ENCODE measurements around the gene TOMM70.

Gene TOMM70

GRCh38 chr3:100324044-100324443 is 76.8 kb downstream of the TOMM70 start:
- no peak for TF ChIP-seq BACH2 (CRISPR knock-in tag; IDR thresholded peaks at IDR 0.05; ENCODE audit: borderline replicate concordance)
- no peak for TF ChIP-seq PPARA (CRISPR knock-in tag; IDR thresholded peaks at IDR 0.05; ENCODE audit: borderline replicate concordance)
- TF ChIP-seq ZFP30 (CRISPR knock-in tag; IDR thresholded peaks at IDR 0.05): no peak
- TF ChIP-seq SNAI2 (CRISPR knock-in tag; IDR thresholded peaks at IDR 0.05): no peak
- TF ChIP-seq ZNF8 (CRISPR knock-in tag; IDR thresholded peaks at IDR 0.05): no peak
- TF ChIP-seq TOX (CRISPR knock-in tag; IDR thresholded peaks at IDR 0.05; ENCODE audit: borderline replicate concordance): no peak
- TF ChIP-seq CSDC2 (CRISPR knock-in tag; IDR thresholded peaks at IDR 0.05): no peak
- no peak for TF ChIP-seq ARNTL (CRISPR knock-in tag; IDR thresholded peaks at IDR 0.05; ENCODE audit: borderline replicate concordance, low read depth)
- no peak for TF ChIP-seq CREB5 (CRISPR knock-in tag; IDR thresholded peaks at IDR 0.05; ENCODE audit: low read depth)
- TF ChIP-seq CSRNP3 (CRISPR knock-in tag; IDR thresholded peaks at IDR 0.05): no peak
- no peak for TF ChIP-seq ZC3H10 (CRISPR knock-in tag; IDR thresholded peaks at IDR 0.05)
- TF ChIP-seq ZNF70 (CRISPR knock-in tag; IDR thresholded peaks at IDR 0.05): no peak
- no peak for TF ChIP-seq GLIS3 (CRISPR knock-in tag; IDR thresholded peaks at IDR 0.05)
- no peak for TF ChIP-seq ZFP3 (CRISPR knock-in tag; IDR thresholded peaks at IDR 0.05)
- TF ChIP-seq TSHZ2 (CRISPR knock-in tag; IDR thresholded peaks at IDR 0.05): no peak
- ATAC-seq: no peak

GRCh38 chr3:100319951-100320350 is 80.9 kb downstream of the TOMM70 start:
- ATAC-seq: no peak
- TF ChIP-seq ESRRG (CRISPR knock-in tag; IDR thresholded peaks at IDR 0.05): no peak
- TF ChIP-seq TOX (CRISPR knock-in tag; IDR thresholded peaks at IDR 0.05; ENCODE audit: borderline replicate concordance): no peak
- no peak for TF ChIP-seq CREB5 (CRISPR knock-in tag; IDR thresholded peaks at IDR 0.05; ENCODE audit: low read depth)
- TF ChIP-seq BACH2 (CRISPR knock-in tag; IDR thresholded peaks at IDR 0.05; ENCODE audit: borderline replicate concordance): no peak
- TF ChIP-seq ZNF565 (CRISPR knock-in tag; conservative IDR thresholded peaks at IDR 0.05; ENCODE audit: low read depth): no peak
- no peak for TF ChIP-seq ISL1 (CRISPR knock-in tag; IDR thresholded peaks at IDR 0.05)
- TF ChIP-seq ZFP30 (CRISPR knock-in tag; IDR thresholded peaks at IDR 0.05): no peak
- no peak for TF ChIP-seq CSDC2 (CRISPR knock-in tag; IDR thresholded peaks at IDR 0.05)
- no peak for TF ChIP-seq PATZ1 (CRISPR knock-in tag; IDR thresholded peaks at IDR 0.05; ENCODE audit: borderline replicate concordance)
- no peak for TF ChIP-seq ZC3H10 (CRISPR knock-in tag; IDR thresholded peaks at IDR 0.05)
- TF ChIP-seq SNAI2 (CRISPR knock-in tag; IDR thresholded peaks at IDR 0.05): no peak
- TF ChIP-seq ZNF8 (CRISPR knock-in tag; IDR thresholded peaks at IDR 0.05): no peak
- no peak for TF ChIP-seq POU6F1 (CRISPR knock-in tag; IDR thresholded peaks at IDR 0.05; ENCODE audit: borderline replicate concordance, low read depth)
- no peak for TF ChIP-seq GLIS3 (CRISPR knock-in tag; IDR thresholded peaks at IDR 0.05)
- TF ChIP-seq ZNF70 (CRISPR knock-in tag; IDR thresholded peaks at IDR 0.05): no peak
- TF ChIP-seq TSHZ2 (CRISPR knock-in tag; IDR thresholded peaks at IDR 0.05): no peak
- no peak for TF ChIP-seq PPARA (CRISPR knock-in tag; IDR thresholded peaks at IDR 0.05; ENCODE audit: borderline replicate concordance)
- no peak for TF ChIP-seq ARNTL (CRISPR knock-in tag; IDR thresholded peaks at IDR 0.05; ENCODE audit: borderline replicate concordance, low read depth)
- TF ChIP-seq ZFP3 (CRISPR knock-in tag; IDR thresholded peaks at IDR 0.05): no peak
- TF ChIP-seq CSRNP3 (CRISPR knock-in tag; IDR thresholded peaks at IDR 0.05): no peak

Data from SK-N-SH treated with all-trans-retinoic acid at 6 μM for 48 hours (cell line).